Tibial artery (tissue), 4 donors: Measurements from ENCODE around the gene ARL3.

Experiments used
- DNase-seq, 2 donors: peaks; one replicate each; pipeline ENCODE4 v3.0.0-alpha.2; 2019
- H3K27ac ChIP-seq, 2 donors: fragments of 200-600 bp; sonication (generic) in 1 of 2; 1 replicate in 1 of 2; 2 replicates in 1 of 2; pipeline ENCODE4 v1.5.1; 2018 to 2019; ENCODE audit warnings: mild to moderate bottlenecking in 1 of 2
- H3K27me3 ChIP-seq, 2 donors: fragments of 200-600 bp; sonication (generic) in 1 of 2; one replicate each; pipeline versions ENCODE4 v1.5.1 to v1.6.0; 2016 to 2019
- H3K36me3 ChIP-seq, 3 donors: fragments of 200-600 bp; sonication (generic) in 2 of 3; one replicate each; pipeline ENCODE4 v1.5.1; 2016 to 2019; ENCODE audit warnings: mild to moderate bottlenecking in 2 of 3
- H3K4me1 ChIP-seq, 4 donors: fragments of 200-600 bp; sonication (generic) in 2 of 4; 1 replicate in 3 of 4; 2 replicates in 1 of 4; pipeline ENCODE4 v1.5.1; 2016 to 2019
- H3K4me3 ChIP-seq, 2 donors: fragments of 200-600 bp; sonication (generic) in 1 of 2; 1 replicate in 1 of 2; 2 replicates in 1 of 2; pipeline ENCODE4 v1.5.1; 2018 to 2019; ENCODE audit warnings: mild to moderate bottlenecking in 2 of 2
- H3K9me3 ChIP-seq, 3 donors: fragments of 200-600 bp; sonication (generic) in 1 of 3; one replicate each; pipeline ENCODE4 v1.5.1; 2016 to 2019
- intact Hi-C: fragments of 100-400 bp; cut with DNase I; formaldehyde crosslinking; loops from one replicate; pipeline ENCODE4 v1.15.0; 2023; ENCODE audit warnings: low total_unique reads
- TF ChIP-seq, protein P1 (sequence below), 2 experiments: fragments of 200-600 bp in 1 of 2; fragments of 450-650 bp in 1 of 2; IDR thresholded peaks; one replicate each; pipeline ENCODE4 v1.5.1; 2017 to 2019; ENCODE audit warnings: antibody characterized with exemption in 2 of 2, mild to moderate bottlenecking in 1 of 2, moderate library complexity in 1 of 2

Gene ARL3

DNA sequence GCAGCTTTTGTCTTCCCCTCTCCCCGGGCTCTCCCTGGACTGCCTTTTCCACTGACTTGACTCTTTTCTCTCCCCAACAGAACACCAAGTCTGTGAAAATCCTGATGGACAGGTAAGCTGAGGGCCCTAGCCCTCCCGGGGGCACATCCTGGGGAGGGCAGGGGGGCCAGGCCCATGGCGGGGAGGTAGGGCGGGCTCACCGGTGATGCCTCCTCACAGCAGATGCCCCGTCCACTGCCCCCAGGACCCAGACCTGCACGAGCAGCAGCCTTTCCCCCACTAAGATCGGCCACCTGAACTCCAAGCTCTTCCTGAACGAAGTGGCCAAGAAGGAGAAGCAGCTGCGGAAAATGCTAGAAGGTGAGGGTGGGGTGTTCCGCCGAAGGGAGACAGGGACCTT is 58.2 kb downstream of the ARL3 start:
- no peaks in the 10 kb centered on the region for H3K9me3 ChIP-seq
- no peak for DNase-seq
- no peak overlapping the region for H3K4me3 ChIP-seq
- no peak overlapping the region for H3K27ac ChIP-seq
- H3K4me1 ChIP-seq, result peaks cover 0 to 61% (median 17%) of the 10 kb centered on the region in 4 donors
- no peaks in the 10 kb centered on the region for H3K27me3 ChIP-seq
- peaks cover 40 to 78% (median 70%) of the 10 kb centered on the region in 3 donors for H3K36me3 ChIP-seq
- TF ChIP-seq, protein P1, sequence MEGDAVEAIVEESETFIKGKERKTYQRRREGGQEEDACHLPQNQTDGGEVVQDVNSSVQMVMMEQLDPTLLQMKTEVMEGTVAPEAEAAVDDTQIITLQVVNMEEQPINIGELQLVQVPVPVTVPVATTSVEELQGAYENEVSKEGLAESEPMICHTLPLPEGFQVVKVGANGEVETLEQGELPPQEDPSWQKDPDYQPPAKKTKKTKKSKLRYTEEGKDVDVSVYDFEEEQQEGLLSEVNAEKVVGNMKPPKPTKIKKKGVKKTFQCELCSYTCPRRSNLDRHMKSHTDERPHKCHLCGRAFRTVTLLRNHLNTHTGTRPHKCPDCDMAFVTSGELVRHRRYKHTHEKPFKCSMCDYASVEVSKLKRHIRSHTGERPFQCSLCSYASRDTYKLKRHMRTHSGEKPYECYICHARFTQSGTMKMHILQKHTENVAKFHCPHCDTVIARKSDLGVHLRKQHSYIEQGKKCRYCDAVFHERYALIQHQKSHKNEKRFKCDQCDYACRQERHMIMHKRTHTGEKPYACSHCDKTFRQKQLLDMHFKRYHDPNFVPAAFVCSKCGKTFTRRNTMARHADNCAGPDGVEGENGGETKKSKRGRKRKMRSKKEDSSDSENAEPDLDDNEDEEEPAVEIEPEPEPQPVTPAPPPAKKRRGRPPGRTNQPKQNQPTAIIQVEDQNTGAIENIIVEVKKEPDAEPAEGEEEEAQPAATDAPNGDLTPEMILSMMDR (IDR thresholded peaks at IDR 0.05), result no peak
- intact Hi-C loops, result no loop called here

DNA sequence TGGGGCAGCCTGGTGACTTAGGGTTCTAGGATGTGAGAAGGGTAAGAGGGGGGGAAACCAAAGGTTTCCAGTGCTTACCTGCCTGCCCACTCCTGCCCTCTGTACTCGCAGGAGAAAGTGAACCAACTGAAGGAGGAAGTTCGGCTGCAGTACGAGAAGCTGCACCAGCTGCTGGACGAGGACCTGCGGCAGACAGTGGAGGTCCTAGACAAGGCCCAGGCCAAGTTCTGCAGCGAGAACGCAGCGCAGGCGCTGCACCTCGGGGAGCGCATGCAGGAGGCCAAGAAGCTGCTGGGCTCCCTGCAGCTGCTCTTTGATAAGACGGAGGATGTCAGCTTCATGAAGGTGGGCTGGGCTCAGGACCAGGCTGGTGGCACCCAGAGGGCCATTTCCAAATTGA is 59.2 kb downstream of the ARL3 start:
- Histone ChIP-seq H3K27ac (no peak overlapping the region), H3K4me3 (no peak overlapping the region), H3K36me3 (peaks cover 40 to 82% (median 74%) of the 10 kb centered on the region in 3 donors), H3K27me3 (no peaks in the 10 kb centered on the region), H3K9me3 (no peaks in the 10 kb centered on the region), H3K4me1 (peaks cover 0 to 62% (median 21%) of the 10 kb centered on the region in 4 donors)
- TF ChIP-seq, protein P1 (IDR thresholded peaks at IDR 0.05), result no peak
- no peak for DNase-seq
- intact Hi-C loops, result no loop called here

DNA sequence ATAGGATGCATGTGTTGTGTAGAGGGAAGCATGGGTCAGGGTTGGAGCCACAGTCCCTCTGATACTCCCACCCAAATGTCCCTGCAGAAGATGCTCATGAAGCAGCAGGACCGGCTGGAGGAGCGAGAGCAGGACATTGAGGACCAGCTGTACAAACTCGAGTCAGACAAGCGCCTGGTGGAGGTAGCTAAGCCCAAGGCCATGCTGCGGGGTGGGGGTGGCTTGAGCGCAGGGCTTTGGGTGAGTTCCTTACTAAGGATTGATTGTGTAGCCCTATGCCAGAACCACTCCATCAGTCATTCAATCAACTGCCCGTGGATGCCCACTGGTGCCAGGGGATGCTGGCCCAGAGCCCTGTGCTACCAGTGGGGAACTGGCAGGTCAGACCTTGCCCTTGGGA is 59.6 kb downstream of the ARL3 start:
- DNase-seq, result no peak
- H3K27ac ChIP-seq, result no peak overlapping the region
- H3K9me3 ChIP-seq, result no peaks in the 10 kb centered on the region
- H3K4me1 ChIP-seq, result peaks cover 0 to 66% (median 25%) of the 10 kb centered on the region in 4 donors
- H3K4me3 ChIP-seq, result no peak overlapping the region
- TF ChIP-seq, protein P1 (IDR thresholded peaks at IDR 0.05), result no peak
- peaks cover 40 to 82% (median 74%) of the 10 kb centered on the region in 3 donors for H3K36me3 ChIP-seq
- intact Hi-C loops, result no loop called here
- H3K27me3 ChIP-seq, result no peaks in the 10 kb centered on the region

DNA sequence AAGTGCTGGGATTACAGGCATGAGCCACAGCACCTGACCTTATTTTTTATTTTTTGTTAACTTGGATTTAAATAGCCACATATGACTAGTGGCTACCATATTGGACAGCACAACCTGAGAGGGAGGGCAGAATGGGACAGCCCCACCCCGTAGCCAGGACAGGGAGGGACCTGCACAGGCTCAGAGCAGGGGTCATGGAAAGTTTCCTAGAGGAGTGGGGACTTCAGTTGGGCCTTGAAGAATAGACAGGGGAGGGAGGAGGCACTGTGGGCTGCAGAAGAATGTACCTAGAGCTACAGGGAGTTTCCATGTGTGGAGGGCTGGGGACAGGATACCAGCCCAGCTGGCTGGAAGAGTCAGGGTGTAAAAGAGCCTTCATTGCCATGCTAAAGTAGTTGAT is 61.1 kb downstream of the ARL3 start:
- Histone ChIP-seq H3K27ac (no peak overlapping the region), H3K9me3 (no peaks in the 10 kb centered on the region), H3K27me3 (no peaks in the 10 kb centered on the region), H3K4me3 (no peak overlapping the region), H3K4me1 (peaks cover 0 to 73% (median 40%) of the 10 kb centered on the region in 4 donors), H3K36me3 (peaks cover 40 to 73% (median 66%) of the 10 kb centered on the region in 3 donors)
- DNase-seq, result no peak
- TF ChIP-seq, protein P1 (IDR thresholded peaks at IDR 0.05), result no peak
- intact Hi-C loops, result no loop called here

DNA sequence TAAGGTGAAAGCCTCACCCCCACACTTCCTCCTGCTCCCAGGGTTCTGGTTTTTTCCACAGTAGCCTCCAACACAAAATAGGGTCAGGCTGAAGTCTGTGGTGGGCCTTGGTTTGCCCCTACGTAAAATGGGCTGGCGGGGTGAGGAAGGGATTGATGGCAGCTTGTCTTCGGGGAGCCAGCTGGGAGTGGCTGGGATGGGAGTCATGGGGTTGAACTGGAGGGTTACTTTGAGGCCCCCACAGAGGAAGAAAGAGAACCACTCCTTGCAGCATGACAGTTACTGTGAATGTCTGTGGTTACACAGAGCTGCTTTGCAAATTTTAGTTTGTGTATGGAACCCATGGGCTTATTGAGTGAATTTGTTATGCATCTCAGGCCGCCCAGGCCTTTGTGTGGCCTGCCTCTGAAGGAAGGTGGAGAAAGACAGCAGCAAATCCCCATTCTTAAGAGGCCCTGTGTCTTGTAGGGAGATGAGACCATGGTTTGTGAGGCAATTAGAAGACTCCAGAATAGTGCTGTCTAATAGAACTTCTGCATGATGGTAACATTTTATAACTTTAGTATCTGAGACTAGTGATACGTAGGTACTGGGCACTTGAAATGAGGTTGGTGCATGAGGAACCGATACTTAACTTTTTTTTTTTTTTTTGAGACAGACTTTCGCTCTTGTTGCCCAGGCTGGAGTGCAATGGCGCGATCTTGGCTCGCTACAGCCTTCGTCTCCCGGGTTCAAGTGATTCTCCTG is 61.9 kb downstream of the ARL3 start:
- peaks cover 38 to 65% (median 59%) of the 10 kb centered on the region in 3 donors for H3K36me3 ChIP-seq
- no peaks in the 10 kb centered on the region for H3K27me3 ChIP-seq
- TF ChIP-seq, protein P1 (IDR thresholded peaks at IDR 0.05), result no peak
- intact Hi-C loops, result no loop called here
- H3K4me3 ChIP-seq, result no peak overlapping the region
- no peak overlapping the region for H3K27ac ChIP-seq
- no peak for DNase-seq
- no peaks in the 10 kb centered on the region for H3K9me3 ChIP-seq
- peaks cover 0 to 73% (median 47%) of the 10 kb centered on the region in 4 donors for H3K4me1 ChIP-seq
